GM19239 (cell line): ENCODE results near the gene DENND10.
"Not testable (repeated sequence)": the region's sequence is repeated elsewhere in the genome, so short reads cannot be mapped to it uniquely, and the experiment has no call there.

Experiments
- DNase-seq: peaks from one replicate; pipeline ENCODE4 v3.0.0; 2011; ENCODE audit warnings: low spot score; ENCODE audit not compliant: insufficient read length
- FAIRE-seq: peaks from 2 replicates; lab custom pipeline; 2011; peaks lifted over from hg19 to GRCh38; lab: Jason Lieb, UNC

The DENND10 gene

DNA sequence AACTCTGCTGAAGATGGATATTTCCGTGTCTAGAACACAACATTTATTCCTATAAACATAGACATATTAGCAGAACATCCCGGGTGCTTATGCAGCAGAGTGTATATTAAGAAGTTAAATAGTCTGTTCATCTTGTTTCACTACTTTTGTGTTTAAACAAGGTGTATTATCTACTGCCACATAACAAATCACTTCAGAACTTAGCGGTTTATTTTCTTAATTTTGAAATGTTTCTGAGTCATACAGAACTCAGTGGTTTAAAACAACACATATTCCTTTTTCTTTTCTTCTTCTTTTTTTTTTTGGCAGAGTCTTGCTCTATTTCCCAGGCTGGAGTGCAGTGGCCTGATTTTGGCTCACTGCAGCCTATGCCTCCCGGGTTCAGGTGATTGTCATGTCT is 25.8 kb downstream of the DENND10 start:
- no peak for DNase-seq
- FAIRE-seq: no peak

DNA sequence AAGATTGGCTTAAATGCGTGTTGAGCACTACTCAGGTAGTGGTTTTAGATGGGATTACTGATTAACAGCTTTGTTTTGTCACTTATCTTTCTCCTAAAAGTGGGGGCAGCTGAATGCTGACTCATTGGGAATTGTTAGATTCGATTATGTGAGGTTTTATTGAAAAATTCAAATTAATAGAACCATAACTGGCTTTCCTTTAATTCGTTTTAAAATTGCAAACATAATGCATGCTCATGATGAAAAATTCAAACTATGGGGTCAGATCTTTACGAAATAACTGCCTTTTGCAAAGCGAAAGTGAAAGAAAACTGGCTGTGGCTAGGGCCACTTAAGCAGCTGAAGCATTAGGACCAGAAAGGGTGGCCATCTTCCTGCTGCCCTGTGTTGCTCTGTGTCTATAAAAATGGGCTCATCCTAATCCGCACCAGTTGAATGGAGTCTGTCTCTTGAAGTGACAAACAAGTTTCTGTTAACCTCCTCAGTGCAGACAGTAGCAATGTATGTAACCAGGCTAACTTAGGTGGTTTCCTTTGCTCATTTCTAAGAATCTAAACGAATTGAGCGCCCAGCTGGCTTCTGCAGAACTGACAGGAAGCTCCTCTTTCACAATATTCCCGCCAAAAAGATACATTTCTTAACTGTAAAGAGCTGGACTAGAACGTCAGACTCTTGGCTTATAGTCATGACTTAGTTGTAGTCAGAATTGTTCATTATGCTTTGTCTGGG is 27.8 kb downstream of the DENND10 start:
- FAIRE-seq (peak; percentile 90), DNase-seq (peak; percentile 34)

DNA sequence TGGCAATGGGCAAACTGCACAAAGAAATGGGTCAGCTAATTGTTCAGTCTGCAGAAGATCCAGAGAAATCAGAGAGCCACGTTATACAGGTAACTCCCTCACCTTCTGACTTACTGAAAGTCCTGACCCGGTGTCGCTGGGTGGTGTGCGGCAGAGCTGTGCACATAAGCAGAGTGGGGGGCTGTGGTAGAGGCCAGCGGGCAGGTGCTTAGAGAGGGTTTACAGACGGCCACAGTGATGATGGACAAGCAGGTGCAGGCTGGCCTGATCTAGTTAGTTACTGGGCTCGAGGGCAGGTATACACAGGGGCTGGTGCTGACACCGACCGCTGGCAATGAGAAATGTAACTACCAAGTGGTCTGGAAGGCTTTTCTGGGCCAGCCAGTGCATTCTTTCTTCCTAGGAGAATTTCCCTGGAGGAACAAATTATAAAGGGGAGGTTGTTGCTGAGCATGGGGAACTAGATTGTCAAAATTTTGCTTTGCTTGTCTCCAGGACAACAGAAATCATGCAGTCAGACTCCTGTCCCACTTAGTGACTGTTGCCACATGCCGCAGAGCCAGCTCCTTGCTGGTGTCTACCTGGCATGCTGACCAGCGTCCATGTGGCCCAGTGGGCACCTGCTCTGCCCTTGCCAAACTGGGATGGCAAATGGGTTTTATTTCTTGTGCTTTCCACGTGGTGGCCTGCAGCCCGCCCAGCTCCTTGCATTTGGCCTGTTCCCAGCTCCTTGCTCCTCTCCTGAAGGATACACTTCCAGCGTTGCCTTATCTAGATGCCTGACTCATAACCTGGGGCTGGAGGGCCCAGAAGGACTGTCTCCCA is 28.8 kb downstream of the DENND10 start:
- FAIRE-seq (no peak), DNase-seq (no peak)

DNA sequence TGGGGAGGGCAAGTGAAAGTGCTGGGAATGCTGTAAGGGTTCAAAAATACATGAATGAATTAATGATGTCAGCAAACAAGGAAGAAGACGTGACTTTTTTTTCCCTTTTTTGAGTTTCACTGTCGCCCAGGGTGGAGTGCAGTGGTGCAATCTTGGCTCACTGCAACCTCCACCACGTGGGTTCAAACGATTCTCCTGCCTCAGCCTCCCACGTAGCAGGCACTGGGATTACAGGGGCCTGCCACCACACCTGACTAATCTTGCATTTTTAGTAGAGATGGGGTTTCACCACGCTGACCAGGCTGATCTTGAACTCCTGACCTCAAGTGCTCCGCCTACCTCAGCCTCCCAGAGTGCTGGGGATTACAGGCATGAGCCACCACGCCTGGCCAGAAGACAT is 30.0 kb downstream of the DENND10 start:
- FAIRE-seq (no peak), DNase-seq (no peak)

DNA sequence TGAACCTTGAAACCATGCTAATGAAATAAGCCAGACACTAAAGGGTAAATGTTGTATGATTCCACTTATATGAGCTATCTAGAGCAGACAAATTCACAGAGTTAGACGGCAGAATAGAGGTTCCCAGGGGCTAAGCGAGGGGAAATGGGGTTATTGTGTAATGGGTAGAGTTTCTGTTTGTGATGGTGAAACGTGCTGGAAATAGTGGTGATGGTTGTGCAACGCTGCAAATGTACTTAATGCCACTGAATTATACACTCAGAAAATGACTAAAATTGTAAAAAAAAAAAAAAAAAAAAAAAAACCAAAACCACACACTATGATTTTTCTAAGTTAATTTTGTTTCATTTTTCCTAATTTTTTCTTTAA is 31.6 kb downstream of the DENND10 start:
- FAIRE-seq: no peak

DNA sequence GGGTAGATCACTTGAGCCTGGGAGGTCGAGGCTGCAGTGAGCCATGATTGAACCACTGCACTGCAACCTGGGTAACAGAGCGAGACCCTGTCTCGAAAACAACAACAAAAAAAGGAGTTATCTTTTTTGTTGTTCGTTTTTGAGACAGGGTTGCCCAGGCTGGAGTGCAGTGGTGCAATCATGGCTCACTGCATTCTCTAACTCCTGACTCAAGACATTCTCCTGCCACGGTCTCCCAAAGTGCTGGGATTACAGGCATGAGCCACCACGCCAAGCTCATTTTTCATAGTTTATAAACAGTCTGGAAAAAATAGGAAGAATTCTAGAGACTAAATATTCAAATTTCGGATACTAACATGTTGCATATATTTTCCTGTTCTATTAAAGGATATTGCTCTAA is 32.2 kb downstream of the DENND10 start:
- DNase-seq (no peak), FAIRE-seq (no peak)

More for the DNA sequence above, 31.6 kb downstream of the DENND10 start:
- no peak for DNase-seq

DNA sequence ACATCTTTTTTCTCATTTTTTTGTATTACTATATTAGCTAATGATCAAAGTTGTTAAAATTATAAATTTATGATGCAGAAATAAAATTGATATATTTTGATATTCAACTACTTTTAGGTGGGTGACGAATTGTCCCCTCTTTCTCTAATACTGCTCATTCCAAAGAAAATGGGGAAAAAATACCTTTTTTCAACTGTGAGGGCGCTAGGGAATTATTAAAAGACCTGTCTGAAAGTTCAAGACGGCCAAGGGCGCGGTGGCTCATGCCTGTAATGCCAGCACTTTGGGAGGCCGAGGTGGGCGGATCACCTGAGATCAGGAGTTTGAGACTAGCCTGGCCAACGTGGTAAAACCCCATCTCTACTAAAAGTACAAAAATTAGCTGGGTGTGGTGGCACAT is 34.0 kb downstream of the DENND10 start:
- not testable (repeated sequence) for DNase-seq, FAIRE-seq

DNA sequence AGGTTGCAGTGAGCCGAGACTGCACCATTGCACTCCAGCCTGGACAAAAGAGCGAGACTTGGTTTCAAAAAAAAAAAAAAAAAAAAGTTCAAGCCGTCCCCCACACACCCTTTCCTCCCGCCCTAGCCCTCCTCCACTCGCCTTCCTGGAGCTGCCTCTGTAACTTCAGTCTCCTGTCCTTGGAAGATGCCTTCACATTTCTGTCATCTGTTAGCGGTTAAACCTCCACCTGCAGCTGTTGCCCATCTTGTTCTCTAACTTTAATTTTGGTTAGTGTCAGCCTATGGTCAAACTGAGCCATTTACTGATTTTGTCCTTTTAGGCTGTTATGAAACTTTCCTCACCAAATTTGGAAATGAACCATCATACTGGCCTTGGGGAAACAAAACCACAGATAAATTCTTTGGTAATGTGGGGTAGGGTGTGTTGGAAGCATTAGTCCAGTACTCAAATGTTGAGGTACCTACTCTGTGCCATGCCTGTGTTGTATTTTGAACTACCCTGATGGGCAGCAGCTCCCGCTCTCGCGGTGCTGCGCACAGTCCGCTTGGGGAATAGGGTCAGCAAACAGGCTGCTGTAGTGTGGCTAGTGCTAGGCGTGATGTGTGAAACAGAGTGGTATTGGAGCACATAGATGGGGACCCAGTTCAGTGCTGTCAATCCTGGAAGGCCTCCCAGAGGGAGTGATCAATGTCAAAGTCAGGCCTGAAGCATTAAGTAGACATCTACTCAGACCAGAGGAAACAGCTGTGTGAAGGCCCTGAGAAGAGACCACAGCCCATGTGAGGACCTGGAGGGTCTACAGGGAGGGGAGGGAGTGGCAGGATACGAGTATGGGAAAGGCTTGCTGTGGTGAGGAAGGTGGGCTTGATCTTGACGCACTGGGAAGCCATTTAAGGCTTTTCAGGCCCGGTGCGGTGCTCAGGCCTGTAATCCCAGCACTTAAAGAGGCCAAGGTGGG is 34.7 kb downstream of the DENND10 start:
- no peak for FAIRE-seq
- no peak for DNase-seq

DNA sequence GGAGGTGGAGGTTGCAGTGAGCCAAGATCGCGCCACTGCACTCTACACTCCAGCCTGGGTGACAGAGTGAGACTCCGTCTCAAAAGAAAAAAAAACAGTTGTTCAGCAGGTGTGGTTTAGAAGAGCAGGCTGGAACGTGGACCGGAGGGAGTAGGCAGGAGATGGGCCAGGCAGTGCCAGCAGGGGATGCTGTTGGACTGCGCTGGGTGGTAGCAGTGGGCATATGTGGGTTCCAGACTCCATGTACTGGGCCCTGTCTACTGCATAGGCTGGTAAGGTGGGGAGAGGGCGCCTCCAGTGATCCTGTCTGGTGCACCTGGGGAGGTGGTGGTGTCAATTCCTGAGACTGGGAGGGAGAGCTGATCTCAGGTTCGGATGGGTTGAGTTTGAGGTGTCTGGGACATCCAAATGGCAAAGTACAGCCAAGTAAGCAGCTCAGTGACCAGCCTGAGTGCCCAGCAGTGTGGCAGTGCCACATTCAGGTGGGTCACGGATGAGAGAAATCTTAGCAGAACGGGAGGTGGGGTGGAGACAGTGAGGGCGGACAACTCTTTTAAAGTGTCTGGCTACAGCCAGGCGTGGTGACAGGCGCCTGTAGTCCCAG is 35.7 kb downstream of the DENND10 start:
- DNase-seq: no peak
- no peak for FAIRE-seq

DNA sequence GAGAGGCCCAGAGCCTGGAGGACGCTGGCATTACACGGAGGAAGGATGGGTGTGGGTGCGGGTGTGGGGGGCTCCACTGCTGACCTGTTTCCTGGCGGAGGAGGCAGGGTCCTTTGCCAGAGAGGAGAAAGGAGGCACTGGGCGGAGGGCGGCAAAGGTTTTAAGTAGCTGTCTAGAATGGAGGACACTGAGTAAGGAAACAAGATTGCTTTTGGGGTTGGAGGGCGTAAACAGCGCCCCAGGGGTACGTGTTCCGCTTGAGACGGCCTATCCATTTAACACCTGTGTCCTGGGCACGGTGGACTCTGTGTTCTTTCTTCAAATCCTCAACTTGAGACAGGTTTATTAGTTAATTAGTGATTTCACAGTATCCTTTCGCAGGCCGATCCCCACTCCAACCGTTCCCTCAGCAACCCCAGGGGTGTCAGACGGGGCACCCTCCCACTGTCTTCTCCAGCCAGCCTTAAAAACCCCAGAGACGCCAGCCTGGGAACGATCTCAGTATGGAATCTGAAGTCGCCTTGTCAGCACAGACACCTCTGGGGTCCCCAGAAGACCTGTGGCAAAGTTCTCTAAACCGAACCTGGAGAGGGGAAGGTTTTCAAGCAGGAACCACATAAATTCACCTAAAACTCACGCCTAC is 36.8 kb downstream of the DENND10 start:
- no peak for FAIRE-seq

DNA sequence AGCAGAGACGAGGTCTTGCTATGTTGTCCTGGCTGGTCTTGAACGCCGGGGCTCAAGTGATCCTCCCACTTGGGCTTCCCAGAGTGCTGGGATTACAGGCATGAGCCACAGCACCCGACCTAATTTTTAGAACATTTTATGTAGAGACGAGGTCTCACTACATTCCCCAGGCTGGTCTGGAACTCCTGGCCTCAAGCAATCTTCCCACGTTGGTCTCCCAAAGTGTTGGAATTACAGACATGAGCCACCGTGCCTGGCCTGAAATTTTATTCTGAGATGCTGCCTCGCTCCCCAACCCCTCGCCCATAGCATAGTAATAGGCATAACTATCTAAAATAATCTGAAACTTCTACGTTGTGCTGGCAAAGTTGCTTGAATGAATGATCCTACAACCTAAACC is 39.7 kb downstream of the DENND10 start:
- DNase-seq: no peak
- FAIRE-seq: no peak

More for the DNA sequence above, 36.8 kb downstream of the DENND10 start:
- no peak for DNase-seq

DNA sequence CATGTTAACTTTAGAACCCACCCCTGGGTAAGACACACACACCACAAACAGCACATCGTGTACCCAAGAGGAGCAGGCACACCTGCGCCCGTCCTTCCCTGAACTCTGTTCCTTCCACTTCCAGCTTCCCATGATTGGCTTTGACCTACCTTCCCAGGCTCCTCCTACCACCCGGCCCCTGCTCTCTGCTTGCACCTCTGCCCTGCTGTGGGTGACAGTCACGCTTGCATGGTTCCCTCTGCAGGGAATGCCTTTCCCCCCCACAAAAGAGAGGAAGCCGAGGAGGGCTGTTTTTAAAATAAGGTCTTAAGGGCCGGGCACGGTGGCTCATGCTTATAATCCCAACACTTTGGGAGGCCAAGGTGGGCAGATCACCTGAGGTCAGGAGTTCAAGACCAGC is 45.2 kb downstream of the DENND10 start:
- no peak for FAIRE-seq

DNA sequence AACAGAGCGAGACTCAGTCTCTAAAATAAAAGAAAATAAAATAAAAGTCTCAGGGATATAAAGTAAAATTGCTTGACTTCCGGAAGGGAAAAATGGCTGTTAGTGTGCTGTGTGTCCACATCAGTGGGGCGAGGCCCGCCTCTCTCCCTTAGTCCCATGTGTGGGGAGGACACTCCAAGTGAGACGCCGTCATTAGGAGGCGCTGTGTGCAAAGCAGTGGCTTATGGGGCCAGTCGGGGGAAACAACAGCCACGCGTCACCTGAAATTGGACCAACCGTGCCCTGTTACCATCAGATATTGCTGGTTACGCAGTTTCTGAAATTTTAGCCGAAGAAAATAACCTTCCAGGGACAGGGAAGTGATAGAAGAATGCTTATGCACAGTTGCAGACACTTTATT is 45.8 kb downstream of the DENND10 start:
- FAIRE-seq (no peak), DNase-seq (no peak)

More for the DNA sequence above, 45.2 kb downstream of the DENND10 start:
- no peak for DNase-seq

DNA sequence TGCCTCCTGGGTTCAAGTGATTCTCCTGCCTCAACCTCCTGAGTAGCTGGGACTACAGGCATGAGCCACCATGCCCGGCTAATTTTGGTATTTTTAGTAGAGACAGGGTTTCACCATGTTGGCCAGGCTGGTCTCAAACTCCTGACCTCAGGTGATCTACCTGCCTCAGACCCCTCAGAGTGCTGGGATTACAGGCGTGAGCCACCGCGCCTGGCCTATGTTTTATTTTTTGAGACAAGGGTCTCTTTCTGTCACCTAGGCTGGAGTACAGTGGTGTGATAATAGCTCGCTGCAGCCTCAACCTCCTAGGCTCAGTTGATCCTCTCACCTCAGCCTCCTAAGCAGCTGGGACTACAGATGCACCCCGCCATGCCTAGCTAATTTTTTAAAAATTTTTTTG is 47.7 kb downstream of the DENND10 start:
- FAIRE-seq, DNase-seq: not testable (repeated sequence)

DNA sequence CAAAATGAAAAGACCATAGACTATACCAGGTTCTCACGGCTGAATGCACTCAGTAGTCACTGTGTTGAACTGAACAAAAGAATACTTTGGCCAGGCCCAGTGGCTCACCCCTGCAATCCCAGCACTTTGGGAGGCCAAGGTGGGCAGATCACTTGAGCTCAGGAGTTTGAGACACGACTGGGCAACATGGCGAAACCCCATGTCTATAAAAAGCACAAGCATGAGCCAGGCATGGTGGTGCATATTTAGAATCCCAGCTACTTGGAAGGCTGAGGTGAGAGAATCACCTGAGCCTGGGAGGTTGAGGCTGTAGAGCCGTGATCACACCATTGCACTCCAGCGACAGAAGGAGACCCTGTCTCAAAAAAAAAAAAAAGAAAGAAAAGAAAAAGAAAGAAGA is 49.1 kb downstream of the DENND10 start:
- FAIRE-seq: no peak
- no peak for DNase-seq

DNA sequence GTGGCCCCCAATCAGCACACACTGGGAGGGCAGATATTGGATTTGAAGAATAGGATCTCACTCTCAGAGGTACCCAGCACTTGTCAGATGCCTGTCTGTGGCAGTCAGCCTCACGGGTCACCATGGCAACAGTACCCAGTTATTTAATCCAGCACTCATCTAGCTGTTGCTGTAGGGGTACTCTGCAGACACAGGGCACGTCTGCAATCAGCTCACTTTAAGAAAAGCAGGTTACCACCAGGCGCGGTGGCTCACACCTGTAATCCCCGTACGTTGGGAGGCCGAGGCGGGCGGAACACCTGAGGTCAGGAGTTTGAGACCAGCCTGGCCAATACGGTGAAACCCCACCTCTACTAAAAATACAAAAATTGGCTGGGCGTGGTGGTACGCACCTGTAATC is 49.7 kb downstream of the DENND10 start:
- DNase-seq (no peak), FAIRE-seq (no peak)

DNA sequence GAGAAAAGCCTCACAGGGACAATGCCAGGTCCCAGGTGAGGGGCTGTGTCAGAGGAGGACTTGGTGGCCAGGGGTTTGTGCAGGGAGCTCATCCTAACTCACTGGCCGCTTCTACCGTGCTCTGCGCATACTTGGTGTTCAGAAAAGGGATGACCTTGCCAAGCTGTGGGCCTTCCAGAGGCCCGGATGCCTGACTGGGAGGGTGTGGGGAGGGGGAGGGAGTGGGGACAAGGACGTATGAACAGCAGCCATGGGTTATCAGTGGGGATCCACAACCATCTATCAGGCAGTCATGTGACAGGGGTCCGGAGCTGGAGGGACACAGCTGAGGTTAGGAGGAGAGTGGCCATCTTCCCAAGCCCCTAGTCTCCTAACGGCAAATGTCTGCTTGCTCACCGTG is 55.4 kb downstream of the DENND10 start:
- FAIRE-seq (no peak), DNase-seq (no peak)

DNA sequence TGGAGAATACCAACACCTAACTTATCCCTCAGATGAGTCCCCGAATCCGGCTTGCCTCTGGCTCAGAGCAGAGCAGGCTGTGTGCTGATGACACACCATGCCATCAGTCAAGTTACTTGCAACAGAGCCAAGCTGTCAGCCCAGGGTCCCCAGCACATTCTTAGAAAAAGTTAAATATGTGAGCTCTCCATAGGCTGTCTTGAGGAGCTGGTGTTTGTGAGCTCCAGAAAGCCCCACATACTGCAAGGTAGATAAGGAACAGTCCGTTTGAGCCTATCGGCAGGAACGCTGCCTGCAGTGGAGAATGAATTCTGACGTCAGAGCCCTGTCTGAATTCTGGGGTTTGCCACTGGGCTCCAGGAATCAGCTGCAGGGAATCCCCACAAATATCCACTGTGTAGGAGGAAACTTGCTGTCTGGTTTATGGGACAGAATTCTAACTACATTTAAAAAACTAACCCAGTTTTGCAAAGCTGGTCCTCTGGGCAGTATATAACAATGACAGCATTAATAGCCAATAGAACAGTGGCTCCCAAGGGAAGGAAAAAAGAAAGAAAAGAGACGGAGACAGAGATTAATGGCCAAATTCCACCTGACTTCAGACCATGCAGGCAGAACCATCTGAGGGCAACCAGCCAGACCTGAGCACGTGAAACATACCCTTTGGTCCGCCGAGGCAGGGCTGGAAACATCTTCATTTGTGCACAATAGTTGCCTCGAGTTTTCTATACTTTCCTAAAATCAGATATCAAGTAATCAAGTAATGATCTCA is 58.0 kb downstream of the DENND10 start:
- DNase-seq (no peak), FAIRE-seq (no peak)
